MCF 10A (cell line): ENCODE data around the gene LINGO1. TPM values are rescaled to one million over a fixed set of nuclear protein-coding genes. Genes with fewer than 3 reads are reported as not detected.

Source experiments
- BruUV-seq: library from RNA; stranded (reverse); fragments of 400-500 nt; replicated peaks from 2 replicates; lab custom pipeline; 2021; lab: Mats Ljungman, UMichigan
- CTCF ChIA-PET: fragments of 300-600 bp; sonication (Branson Sonifier 250); formaldehyde crosslinking; extraction: SDS; loops from one replicate; lab custom pipeline; 2021; ENCODE audit warnings: antibody characterized with exemption, inconsistent platforms; lab: Yijun Ruan, JAX
- POLR2A ChIA-PET: fragments of 300-600, 350-650 bp; sonication (Branson Sonifier 250); formaldehyde crosslinking; extraction: SDS; loops from one replicate; lab custom pipeline; 2020; ENCODE audit warnings: antibody characterized with exemption, inconsistent platforms; lab: Yijun Ruan, JAX
- DNase-seq: peaks from one replicate; pipeline ENCODE4 v3.0.0-alpha.2; 2018; ENCODE audit not compliant: unreplicated experiment
- H3K27ac Mint-ChIP-seq: one replicate; pipeline ENCODE4 v1.8.0; 2022; ENCODE audit warnings: mild to moderate bottlenecking, low read depth, mixed read lengths; ENCODE audit not compliant: unreplicated experiment
- H3K27me3 Mint-ChIP-seq: one replicate; pipeline ENCODE4 v1.8.0; 2022; ENCODE audit warnings: mixed read lengths; ENCODE audit not compliant: insufficient read depth, unreplicated experiment
- H3K36me3 Mint-ChIP-seq: one replicate; pipeline ENCODE4 v1.8.0; 2022; ENCODE audit warnings: mild to moderate bottlenecking, moderate library complexity, mixed read lengths; ENCODE audit not compliant: insufficient read depth, unreplicated experiment
- H3K4me1 Mint-ChIP-seq: one replicate; pipeline ENCODE4 v1.8.0; 2022; ENCODE audit warnings: mixed read lengths; ENCODE audit not compliant: insufficient read depth, unreplicated experiment
- H3K4me3 Mint-ChIP-seq: one replicate; pipeline ENCODE4 v1.8.0; 2022; ENCODE audit warnings: mild to moderate bottlenecking, moderate library complexity, mixed read lengths; ENCODE audit not compliant: unreplicated experiment
- H3K9me3 Mint-ChIP-seq: one replicate; pipeline ENCODE4 v1.8.0; 2022; ENCODE audit warnings: mixed read lengths; ENCODE audit not compliant: unreplicated experiment
- intact Hi-C: fragments of 100-400 bp; cut with micrococcal nuclease; formaldehyde crosslinking; loops from 2 replicates; pipeline ENCODE4 v1.14.1; 2022
- total RNA-seq: library from RNA; stranded (reverse); gene quantifications from 2 replicates; pipeline ENCODE4 v1.2.3, GENCODE V29; 2022
- TF ChIP-seq, protein P1 (sequence below): fragments of 200-600 bp; IDR thresholded peaks from one replicate; pipeline ENCODE4 v1.8.0; 2022; ENCODE audit warnings: antibody characterized with exemption, mild to moderate bottlenecking; ENCODE audit not compliant: unreplicated experiment

The LINGO1 gene
- total RNA-seq, 1 experiment from 2014 or later = not detected

DNA sequence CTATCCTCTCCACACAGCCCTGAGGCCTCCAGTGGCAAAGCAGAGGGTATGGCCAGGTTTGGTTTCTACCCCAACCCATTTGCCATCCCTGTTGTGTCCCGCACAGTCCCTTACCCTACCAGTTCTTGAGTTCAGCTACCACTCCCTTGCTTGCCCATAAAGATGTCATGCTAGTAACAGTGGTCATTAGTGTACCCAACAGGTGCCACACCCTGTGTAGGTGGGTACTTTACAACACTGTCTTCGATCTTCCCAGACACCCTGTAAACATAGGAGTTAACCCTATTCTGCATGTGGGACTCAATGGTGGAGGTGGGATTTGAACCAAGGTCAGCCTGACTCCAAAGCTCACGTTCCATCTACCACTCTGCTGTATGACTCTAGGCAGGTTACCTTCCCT lies 23.2 kb downstream of the LINGO1 start:
- ChIA-PET POLR2A (no interaction called here), CTCF (interaction anchor here (0.7 to 2.7 kb wide), 4 partner anchors 8 to 24 kb away, joined by 3 to 8 read pairs (median 6); no protein-coding TSS in a partner anchor)
- no peak for DNase-seq
- intact Hi-C loops = no loop called here
- H3K27ac Mint-ChIP-seq = no peak overlapping the region
- H3K4me3 Mint-ChIP-seq = no peak overlapping the region
- H3K9me3 Mint-ChIP-seq = no peaks in the 10 kb centered on the region
- H3K36me3 Mint-ChIP-seq = no peaks in the 10 kb centered on the region
- no peaks in the 10 kb centered on the region for H3K4me1 Mint-ChIP-seq
- no peaks in the 10 kb centered on the region for H3K27me3 Mint-ChIP-seq
- BruUV-seq = no TSS peak
- TF ChIP-seq, protein P1, sequence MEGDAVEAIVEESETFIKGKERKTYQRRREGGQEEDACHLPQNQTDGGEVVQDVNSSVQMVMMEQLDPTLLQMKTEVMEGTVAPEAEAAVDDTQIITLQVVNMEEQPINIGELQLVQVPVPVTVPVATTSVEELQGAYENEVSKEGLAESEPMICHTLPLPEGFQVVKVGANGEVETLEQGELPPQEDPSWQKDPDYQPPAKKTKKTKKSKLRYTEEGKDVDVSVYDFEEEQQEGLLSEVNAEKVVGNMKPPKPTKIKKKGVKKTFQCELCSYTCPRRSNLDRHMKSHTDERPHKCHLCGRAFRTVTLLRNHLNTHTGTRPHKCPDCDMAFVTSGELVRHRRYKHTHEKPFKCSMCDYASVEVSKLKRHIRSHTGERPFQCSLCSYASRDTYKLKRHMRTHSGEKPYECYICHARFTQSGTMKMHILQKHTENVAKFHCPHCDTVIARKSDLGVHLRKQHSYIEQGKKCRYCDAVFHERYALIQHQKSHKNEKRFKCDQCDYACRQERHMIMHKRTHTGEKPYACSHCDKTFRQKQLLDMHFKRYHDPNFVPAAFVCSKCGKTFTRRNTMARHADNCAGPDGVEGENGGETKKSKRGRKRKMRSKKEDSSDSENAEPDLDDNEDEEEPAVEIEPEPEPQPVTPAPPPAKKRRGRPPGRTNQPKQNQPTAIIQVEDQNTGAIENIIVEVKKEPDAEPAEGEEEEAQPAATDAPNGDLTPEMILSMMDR = no peak

DNA sequence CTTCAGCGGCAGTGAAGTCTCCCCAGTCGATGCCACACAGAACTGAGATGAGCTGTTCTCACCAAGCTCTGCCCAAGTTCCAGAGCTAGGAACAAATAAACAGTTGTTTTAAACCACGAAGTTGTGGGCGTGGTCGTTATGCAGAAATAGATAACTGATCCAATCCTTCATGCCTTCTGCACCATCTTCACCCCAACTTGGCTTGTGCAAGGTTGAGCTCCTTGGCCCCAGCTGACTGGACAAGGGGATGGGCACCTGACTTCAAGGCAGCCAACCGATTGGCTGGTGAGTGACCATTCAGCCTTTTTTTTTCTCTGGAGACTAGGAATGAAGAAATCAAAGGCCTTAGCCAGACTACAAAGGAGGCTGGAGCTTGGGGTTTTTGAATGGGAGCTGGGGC lies 23.9 kb downstream of the LINGO1 start:
- TF ChIP-seq, protein P1 = no peak
- Mint-ChIP-seq H3K27me3 (no peaks in the 10 kb centered on the region), H3K9me3 (no peaks in the 10 kb centered on the region), H3K4me1 (no peaks in the 10 kb centered on the region), H3K27ac (no peak overlapping the region), H3K4me3 (no peak overlapping the region), H3K36me3 (no peaks in the 10 kb centered on the region)
- POLR2A ChIA-PET = no interaction called here
- no peak for DNase-seq
- BruUV-seq = no TSS peak
- CTCF ChIA-PET = interaction anchor here (0.5 to 2.7 kb wide), 4 partner anchors 9 to 1089 kb away, joined by 3 to 8 read pairs (median 6); no protein-coding TSS in a partner anchor
- intact Hi-C loops = no loop called here

DNA sequence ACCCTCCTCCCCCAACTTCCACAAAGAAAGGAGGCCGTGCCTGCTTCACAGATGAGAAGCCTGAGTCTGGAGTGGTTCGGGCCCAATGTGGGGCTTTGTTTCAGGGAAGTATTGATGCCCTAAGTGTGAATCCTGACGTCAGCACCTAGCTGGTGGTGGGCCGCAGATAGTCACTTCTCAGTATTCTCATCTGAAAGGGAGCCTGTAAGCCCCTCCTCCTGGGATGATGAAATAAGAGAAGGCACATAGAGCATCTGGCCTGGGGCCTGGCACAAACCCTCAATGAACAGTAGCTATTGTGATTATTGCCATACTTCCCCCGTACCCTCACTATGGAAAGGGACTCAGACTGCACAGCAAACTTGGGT lies 24.8 kb downstream of the LINGO1 start:
- Mint-ChIP-seq H3K36me3 (no peaks in the 10 kb centered on the region), H3K27ac (no peak overlapping the region), H3K9me3 (no peaks in the 10 kb centered on the region), H3K27me3 (no peaks in the 10 kb centered on the region), H3K4me1 (no peaks in the 10 kb centered on the region), H3K4me3 (no peak overlapping the region)
- TF ChIP-seq, protein P1 = no peak
- no peak for DNase-seq
- BruUV-seq = no TSS peak
- ChIA-PET CTCF (interaction anchor here (0.6 to 2.7 kb wide), 4 partner anchors 10 to 448 kb away, joined by 3 to 8 read pairs (median 4); no protein-coding TSS in a partner anchor), POLR2A (no interaction called here)
- intact Hi-C loops = no loop called here

DNA sequence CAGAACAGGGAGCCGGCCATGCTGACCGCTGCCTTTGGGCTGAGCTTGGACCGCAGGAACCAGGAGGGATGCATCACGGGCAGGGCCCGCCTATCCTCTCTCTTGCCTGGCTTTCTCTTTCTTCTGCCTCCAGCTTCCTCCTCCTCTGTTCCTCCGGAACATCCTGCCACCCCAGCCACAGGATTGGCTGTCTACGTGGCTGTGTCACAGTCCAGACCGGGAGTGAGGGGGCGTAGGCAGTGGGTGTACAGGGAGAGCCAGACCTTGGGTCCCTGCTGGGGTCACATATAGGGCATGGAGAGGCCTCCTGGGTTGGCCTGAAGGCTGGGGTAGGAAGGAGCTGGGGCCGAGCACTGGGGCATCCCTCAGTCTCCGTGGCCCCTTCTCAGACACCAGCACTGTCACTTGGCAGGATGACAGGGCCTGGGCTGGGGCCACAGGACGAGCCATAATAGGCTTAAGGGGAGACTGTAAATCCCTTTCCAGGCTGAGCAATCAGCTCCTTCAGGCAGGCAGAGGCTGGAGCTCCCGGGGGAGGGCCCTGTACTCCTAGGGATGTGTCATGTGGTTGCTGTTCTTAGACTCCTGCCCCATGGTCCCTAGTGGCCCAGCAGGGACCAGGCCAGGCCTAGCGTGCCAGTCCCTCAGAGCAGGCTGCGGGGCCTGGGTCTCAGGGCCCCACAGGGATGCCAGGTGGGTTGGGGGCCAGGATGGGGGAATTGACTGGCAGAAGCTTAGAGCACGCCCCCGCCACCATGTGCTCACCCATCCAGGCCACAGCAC lies 25.4 kb downstream of the LINGO1 start:
- no TSS peak for BruUV-seq
- intact Hi-C loops = no loop called here
- POLR2A ChIA-PET = no interaction called here
- no peaks in the 10 kb centered on the region for H3K4me1 Mint-ChIP-seq
- TF ChIP-seq, protein P1 = no peak
- H3K9me3 Mint-ChIP-seq = no peaks in the 10 kb centered on the region
- no peak for DNase-seq
- no peaks in the 10 kb centered on the region for H3K27me3 Mint-ChIP-seq
- CTCF ChIA-PET = interaction anchor here (0.6 to 2.7 kb wide), 4 partner anchors 10 to 447 kb away, joined by 3 to 6 read pairs (median 3); no protein-coding TSS in a partner anchor
- no peak overlapping the region for H3K27ac Mint-ChIP-seq
- H3K36me3 Mint-ChIP-seq = no peaks in the 10 kb centered on the region
- H3K4me3 Mint-ChIP-seq = no peak overlapping the region
